Adrenal gland (tissue), 12 donors: Measurements from ENCODE around the gene FAM118B. TPM values are rescaled to one million over a fixed set of nuclear protein-coding genes. Genes with fewer than 3 reads are reported as not detected.

Experiments used
- DNase-seq, 7 donors: peaks; one replicate each; pipeline ENCODE4 v3.0.0-alpha.2; 2019 to 2020
- H3K27ac ChIP-seq, 5 donors: fragments of 200-600 bp; sonication (generic) in 4 of 5; 1 replicate in 3 of 5; 2 replicates in 2 of 5; pipeline versions ENCODE4 v1.5.1 to v1.8.0; 2016 to 2020; ENCODE audit warnings: mild to moderate bottlenecking in 1 of 5
- H3K27me3 ChIP-seq: fragments of 200-600 bp; 2 replicates; pipeline ENCODE4 v1.8.0; 2021
- H3K36me3 ChIP-seq, 2 donors: fragments of 200-600 bp; replicated peaks in 1 of 2; 1 replicate in 1 of 2; 2 replicates in 1 of 2; pipeline versions ENCODE4 v1.5.1 to v1.8.0; 2018 to 2022
- H3K4me1 ChIP-seq, 2 donors: fragments of 200-600 bp; replicated peaks in 1 of 2; 1 replicate in 1 of 2; 2 replicates in 1 of 2; pipeline versions ENCODE4 v1.5.1 to v1.8.0; 2018 to 2021
- H3K4me3 ChIP-seq, 4 donors: fragments of 200-600 bp; sonication (generic) in 3 of 4; one replicate each; pipeline ENCODE4 v1.5.1; 2016 to 2018
- H3K9me3 ChIP-seq, 3 donors: fragments of 200-600 bp; sonication (generic) in 1 of 3; replicated peaks in 1 of 3; 1 replicate in 2 of 3; 2 replicates in 1 of 3; pipeline versions ENCODE4 v1.5.1 to v1.8.0; 2016 to 2021
- CTCF ChIP-seq, 6 experiments: fragments of 450-650 bp in 4 of 6; fragments of 200-600 bp in 2 of 6; sonication (generic) in 1 of 6; IDR thresholded peaks; 1 replicate in 5 of 6; 2 replicates in 1 of 6; pipeline versions ENCODE4 v1.5.1 to v1.8.0; 2016 to 2021; ENCODE audit warnings: antibody characterized with exemption in 6 of 6, mild to moderate bottlenecking in 2 of 6, moderate library complexity in 1 of 6
- POLR2A ChIP-seq, 2 donors: fragments of 450-650 bp; IDR thresholded peaks; one replicate each; pipeline ENCODE4 v1.6.1; 2017; ENCODE audit warnings: antibody characterized with exemption in 2 of 2, mild to moderate bottlenecking in 2 of 2, moderate library complexity in 1 of 2
- WGBS, 4 donors: extraction: QIAGEN DNeasy Blood & Tissue Kit in 2 of 4; methylation state at CpG; one replicate each; pipeline versions ENCODE4 v1.1.5 to v1.1.7; 2013 to 2017; 5-methylcytosine and 5-hydroxymethylcytosine counted together
- intact Hi-C, 2 donors: fragments of 100-400 bp; cut with DNase I; formaldehyde crosslinking; loops; one replicate each; pipeline versions ENCODE4 v1.14.1 to v1.15.0; 2022 to 2023
- polyA plus RNA-seq, 3 donors: library from polyadenylated mRNA; stranded (reverse); fragments of 200-250 nt in 2 of 3; fragments of 350-450 nt in 1 of 3; fragmentation: Illumina TruSeq in 1 of 3; extraction: RNeasy Lipid Tissue Mini Kit (QIAGEN cat#74804) in 1 of 3; gene quantifications; one replicate each; pipeline ENCODE4 v1.2.3, GENCODE V29; 2013 to 2014
- total RNA-seq, 9 donors: library from RNA; depleted of rRNA in 4 of 9; stranded (reverse); fragments of >200 nt in 4 of 9; fragments of 120-200 nt in 1 of 9; fragmentation: NEBNext Ultra II Directional in 1 of 9; extraction: Animal tissue kit (Norgen Biotek cat#: 25700) in 1 of 9; gene quantifications; one replicate each; pipeline versions ENCODE4 v1.1.0 to v1.2.4, GENCODE V29; 2013 to 2023
- donor health status: healthy with polysubstance abuse.
- donor health status: Bipolar disorder and iron deficiency.
- donor health status: DM: yes; HTN: yes; CAD: no.
- donor health status: DM: no; HTN: no; CAD: no.
- donor health status: DM: no; HTN: no; CAD: no.
- donor health status: DM: yes; HTN: yes; CAD: no.

FAM118B gene
- total and polyA plus RNA-seq, 12 donors, result 5.8 to 26.6 (median 16.6) TPM

- no peak for TF ChIP-seq POLR2A (IDR thresholded peaks at IDR 0.05)
- no peak for TF ChIP-seq CTCF (IDR thresholded peaks at IDR 0.05)
- 69 to 77% (median 71%) methylated on average over 10 to 13 of the region's 13 CpGs for WGBS, 4 donors
- no peak for DNase-seq
- Histone ChIP-seq H3K27me3 (no peaks in the 10 kb centered on the region), H3K4me3 (no peak overlapping the region), H3K36me3 (no peaks in the 10 kb centered on the region), H3K27ac (no peak overlapping the region), H3K9me3 (no peaks in the 10 kb centered on the region), H3K4me1 (no peaks in the 10 kb centered on the region)
- intact Hi-C loops, result loop anchor here in 1 of 2 donors (10.0 kb wide), 1 partner anchor 237 kb away; the partner anchor contains the start of gene VSIG10L2
These were observed 29.4 kb upstream of the FAM118B start for GRCh38 chr11:126181939-126182730.

GRCh38 chr11:126182787-126183445 lies 28.7 kb upstream of the FAM118B start:
- no peaks in the 10 kb centered on the region for H3K9me3 ChIP-seq
- no peak overlapping the region for H3K27ac ChIP-seq
- 78 to 84% (median 82%) methylated on average over 11 of the region's 11 CpGs for WGBS, 4 donors

GRCh38 chr11:126185259-126186024 lies 26.1 kb upstream of the FAM118B start:
- Histone ChIP-seq H3K9me3 (no peaks in the 10 kb centered on the region), H3K4me3 (no peak overlapping the region), H3K4me1 (no peaks in the 10 kb centered on the region), H3K27me3 (no peaks in the 10 kb centered on the region), H3K27ac (no peak overlapping the region), H3K36me3 (no peaks in the 10 kb centered on the region)
- 78 to 88% (median 83%) methylated on average over 19 to 26 of the region's 26 CpGs for WGBS, 4 donors
- TF ChIP-seq CTCF (IDR thresholded peaks at IDR 0.05) (no peak), POLR2A (IDR thresholded peaks at IDR 0.05) (no peak)
- intact Hi-C loops, result loop anchor here in 1 of 2 donors (10.0 kb wide), 1 partner anchor 241 kb away; the partner anchor contains the start of gene VSIG10L2
- no peak for DNase-seq

More at GRCh38 chr11:126182787-126183445, 28.7 kb upstream of the FAM118B start:
- no peak for TF ChIP-seq CTCF (IDR thresholded peaks at IDR 0.05)
- TF ChIP-seq POLR2A (IDR thresholded peaks at IDR 0.05), result no peak
- intact Hi-C loops, result loop anchor here in 1 of 2 donors (10.0 kb wide), 1 partner anchor 238 kb away; the partner anchor contains the start of gene VSIG10L2
- no peak for DNase-seq
- Histone ChIP-seq H3K4me3 (no peak overlapping the region), H3K4me1 (no peaks in the 10 kb centered on the region), H3K36me3 (no peaks in the 10 kb centered on the region), H3K27me3 (no peaks in the 10 kb centered on the region)
